ENCODE data around the gene MYL6. TPM values are rescaled to one million over a fixed set of nuclear protein-coding genes. Genes with fewer than 3 reads are reported as not detected.
A peak's percentile ranks its signal among the peaks of the same experiment; 100 is the strongest.

MYL6 gene
- total and polyA plus RNA-seq, 9 of the 15 experiments (the other 6 are each of a cell fraction or from before 2014, with no cell fraction given), result 557 to 1,664 (median 958) TPM

GRCh38 chr12:56189099-56189917, 31.1 kb downstream of the MYL6 start, which contains the start of gene SMARCC2 (continued):
- TF ChIP-seq ZNF609 (CRISPR knock-in tag; IDR thresholded peaks at IDR 0.05; ENCODE audit: borderline replicate concordance), result no peak
- no peak for TF ChIP-seq ZNF384 (IDR thresholded peaks at IDR 0.05; ENCODE audit: low read depth, low read length)
- TF ChIP-seq ERF (CRISPR knock-in tag; IDR thresholded peaks at IDR 0.05), result no peak; the same call in 1 of the 2 replicates
- no peak for TF ChIP-seq NR4A1 (CRISPR knock-in tag; IDR thresholded peaks at IDR 0.05)
- no peak for TF ChIP-seq NR4A1 (tag; IDR thresholded peaks at IDR 0.05)
- TF ChIP-seq POLR3G (IDR thresholded peaks at IDR 0.05; ENCODE audit: extremely low read depth, insufficient read length, insufficient replicate concordance), result no peak
- no peak for TF ChIP-seq PHB2 (IDR thresholded peaks at IDR 0.05; ENCODE audit: low read depth)
- TF ChIP-seq DPF2 (IDR thresholded peaks at IDR 0.05), result no peak
- no peak for TF ChIP-seq CEBPZ (IDR thresholded peaks at IDR 0.05; ENCODE audit: borderline replicate concordance, low read depth, low read length)
- TF ChIP-seq TBP (optimal IDR thresholded peaks at IDR 0.05; ENCODE audit: low read depth, low read length), result peak; percentile 53
- no peak for TF ChIP-seq ZNF707 (CRISPR knock-in tag; conservative IDR thresholded peaks at IDR 0.05)
- TF ChIP-seq ZNF778 (CRISPR knock-in tag; IDR thresholded peaks at IDR 0.05), result no peak
- no peak for TF ChIP-seq POLR3A (IDR thresholded peaks at IDR 0.05; ENCODE audit: borderline replicate concordance, extremely low read depth, insufficient read depth, insufficient read length)
- no peak for TF ChIP-seq TAF15 (IDR thresholded peaks at IDR 0.05; ENCODE audit: low read depth, low read length)
- TF ChIP-seq ZBTB12 (CRISPR knock-in tag; IDR thresholded peaks at IDR 0.05), result no peak
- no peak for TF ChIP-seq HES1 (IDR thresholded peaks at IDR 0.05; ENCODE audit: low read depth)

Data from K562 (cell line).